ENCODE measurements around the gene PPP1R9B.

GRCh38 chr17:50129353-50129727 is 21.1 kb downstream of the PPP1R9B start:
- TF ChIP-seq CTCF (IDR thresholded peaks at IDR 0.05; ENCODE audit: low read depth, low read length), result no peak
- TF ChIP-seq EZH2phosphoT487 (IDR thresholded peaks at IDR 0.05; ENCODE audit: low read depth), result no peak

All from OCI-LY3 (cell line).